ENCODE measurements around the gene TSPAN5. TPM values are rescaled to one million over a fixed set of nuclear protein-coding genes. Genes with fewer than 3 reads are reported as not detected.
"Not testable (repeated sequence)": the region's sequence is repeated elsewhere in the genome, so short reads cannot be mapped to it uniquely, and the experiment has no call there.

Gene TSPAN5
- total RNA-seq, result 1 to 10 TPM; 1.8 to 2.0 TPM

DNA sequence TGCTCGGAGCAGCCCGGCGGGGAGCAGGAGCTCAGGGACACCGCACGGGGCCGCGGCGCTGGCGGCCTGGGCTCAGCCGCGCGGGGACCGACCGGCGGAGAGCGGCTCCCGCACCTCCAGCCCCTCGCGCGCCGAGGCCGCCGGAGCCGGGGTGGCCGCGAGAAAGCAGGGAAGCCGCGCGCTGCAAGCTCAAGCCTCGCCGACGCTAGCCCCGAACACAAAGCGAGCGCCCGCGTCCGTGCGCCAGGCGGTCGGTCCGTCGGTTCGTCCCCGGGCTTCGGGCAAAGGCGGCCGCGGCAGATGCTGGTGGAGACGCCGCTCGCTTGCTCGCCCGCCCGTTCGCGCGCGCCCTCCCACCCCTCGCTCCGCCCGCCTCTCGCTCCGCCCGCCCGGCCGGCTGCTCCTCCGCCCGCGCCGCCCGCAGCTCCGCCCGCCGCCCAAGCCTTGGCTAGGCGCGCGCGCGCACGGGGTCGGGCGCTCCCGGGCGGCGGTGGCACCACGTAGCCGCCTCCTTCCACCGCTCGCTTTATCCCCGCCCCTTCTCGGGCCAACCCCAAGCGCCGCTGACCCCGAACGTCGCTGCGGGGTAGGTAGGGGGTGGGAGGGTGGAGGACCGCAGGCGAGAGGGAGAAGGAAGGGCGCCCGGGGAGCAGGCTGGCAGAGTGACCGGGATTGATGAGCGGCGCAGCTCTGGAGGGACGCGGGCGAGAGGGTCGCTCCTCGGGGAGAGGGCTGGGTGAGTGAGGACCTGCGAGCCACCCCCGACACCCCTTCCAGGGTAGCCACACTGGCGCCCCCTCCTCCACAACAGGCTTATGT lies at the start of gene TSPAN5:
Gene TSPAN5, minus strand, starts transcription at position 325 of the 819 bp plus-strand sequence.
- intact Hi-C loops (cut with DNase I), result no loop called here
- no peaks in the 10 kb centered on the region for H3K9me3 ChIP-seq
- H3K27ac ChIP-seq, result peak within 1 kb of the TSS in 1 of 4 donors; percentile 17
- H3K36me3 ChIP-seq (replicated peaks in 1 of 2; ENCODE audit: insufficient read depth in 1 of 2, low read depth in 2 of 2), result no peaks in the 10 kb centered on the region
- peak; percentile 91 for ATAC-seq
- no peaks in the 10 kb centered on the region for H3K27me3 ChIP-seq
- 0% methylated on average over 27 to 102 of the region's 113 CpGs for WGBS, 2 donors
- peak within 1 kb of the TSS; percentile 45 to 49 for H3K4me3 ChIP-seq
- TF ChIP-seq, protein P1, sequence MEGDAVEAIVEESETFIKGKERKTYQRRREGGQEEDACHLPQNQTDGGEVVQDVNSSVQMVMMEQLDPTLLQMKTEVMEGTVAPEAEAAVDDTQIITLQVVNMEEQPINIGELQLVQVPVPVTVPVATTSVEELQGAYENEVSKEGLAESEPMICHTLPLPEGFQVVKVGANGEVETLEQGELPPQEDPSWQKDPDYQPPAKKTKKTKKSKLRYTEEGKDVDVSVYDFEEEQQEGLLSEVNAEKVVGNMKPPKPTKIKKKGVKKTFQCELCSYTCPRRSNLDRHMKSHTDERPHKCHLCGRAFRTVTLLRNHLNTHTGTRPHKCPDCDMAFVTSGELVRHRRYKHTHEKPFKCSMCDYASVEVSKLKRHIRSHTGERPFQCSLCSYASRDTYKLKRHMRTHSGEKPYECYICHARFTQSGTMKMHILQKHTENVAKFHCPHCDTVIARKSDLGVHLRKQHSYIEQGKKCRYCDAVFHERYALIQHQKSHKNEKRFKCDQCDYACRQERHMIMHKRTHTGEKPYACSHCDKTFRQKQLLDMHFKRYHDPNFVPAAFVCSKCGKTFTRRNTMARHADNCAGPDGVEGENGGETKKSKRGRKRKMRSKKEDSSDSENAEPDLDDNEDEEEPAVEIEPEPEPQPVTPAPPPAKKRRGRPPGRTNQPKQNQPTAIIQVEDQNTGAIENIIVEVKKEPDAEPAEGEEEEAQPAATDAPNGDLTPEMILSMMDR (IDR thresholded peaks at IDR 0.05), result no peak
- TF ChIP-seq POLR2A (IDR thresholded peaks at IDR 0.05), result peak in 2 of 3 donors; percentile 14 to 34
- H3K4me1 ChIP-seq, result peaks cover 17% of the 10 kb centered on the region
- peak; percentile 71 to 84 (median 74) for DNase-seq

DNA sequence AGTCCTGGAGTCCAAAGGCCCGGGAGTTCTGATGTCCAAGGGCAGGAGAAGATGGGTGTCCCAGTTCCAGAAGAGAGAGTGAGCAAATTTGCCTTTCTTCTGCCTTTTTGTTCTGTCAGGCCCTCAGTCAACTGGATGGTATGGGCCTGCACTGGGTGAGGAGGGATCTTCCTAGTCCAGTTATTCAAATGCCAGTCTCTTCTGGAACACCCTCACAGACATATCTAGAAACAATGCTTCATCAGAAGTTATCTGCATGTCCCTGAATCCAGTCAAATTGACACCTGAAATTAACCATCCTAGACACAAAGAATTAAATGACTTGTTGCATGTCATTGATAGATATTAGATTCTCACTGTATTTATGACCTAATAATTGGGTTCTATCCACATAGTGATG lies 48.5 kb upstream of the TSPAN5 start:
- DNase-seq (no peak), ATAC-seq (no peak)
- Histone ChIP-seq H3K4me1 (no peaks in the 10 kb centered on the region), H3K4me3 (no peak overlapping the region), H3K9me3 (no peaks in the 10 kb centered on the region), H3K27me3 (no peaks in the 10 kb centered on the region), H3K36me3 (replicated peaks in 1 of 2; ENCODE audit: insufficient read depth in 1 of 2, low read depth in 2 of 2) (no peaks in the 10 kb centered on the region), H3K27ac (no peak overlapping the region)
- WGBS, 2 donors, result 80 to 81% methylated on average over 1 of the region's 1 CpG
- intact Hi-C loops (cut with DNase I), result no loop called here
- TF ChIP-seq POLR2A (IDR thresholded peaks at IDR 0.05), result no peak
- TF ChIP-seq, protein P1 (IDR thresholded peaks at IDR 0.05), result no peak

DNA sequence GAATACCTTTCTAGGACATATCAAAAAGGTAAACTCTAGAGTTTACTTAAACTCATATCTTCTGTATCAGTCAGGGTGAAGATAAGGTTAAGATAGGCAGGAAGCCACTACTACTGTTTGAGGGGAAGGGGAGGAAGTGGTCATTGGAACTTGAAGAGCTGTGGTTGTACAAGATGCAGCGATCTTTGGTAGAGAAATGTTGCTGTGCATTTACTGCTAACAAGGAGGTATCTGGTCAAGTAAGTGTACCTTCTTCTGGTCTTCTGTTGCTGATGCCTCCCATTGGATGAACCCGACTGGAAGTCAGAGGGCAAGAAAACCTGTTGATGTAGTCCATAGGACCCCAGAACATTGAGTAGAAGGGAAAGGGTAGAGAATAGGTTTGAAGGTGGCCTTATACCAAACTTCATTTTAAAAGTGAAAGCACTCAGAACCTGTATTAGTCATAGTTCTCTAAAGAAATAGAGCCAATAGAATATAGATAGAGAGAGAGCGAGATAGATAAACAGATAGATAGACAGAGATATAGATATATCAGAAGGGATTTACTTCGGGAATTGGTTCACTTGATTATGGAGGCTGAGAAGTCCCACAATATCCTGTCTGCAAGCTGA lies 47.9 kb upstream of the TSPAN5 start:
- Histone ChIP-seq H3K4me1 (no peaks in the 10 kb centered on the region), H3K27me3 (no peaks in the 10 kb centered on the region), H3K4me3 (no peak overlapping the region), H3K27ac (no peak overlapping the region), H3K36me3 (replicated peaks in 1 of 2; ENCODE audit: insufficient read depth in 1 of 2, low read depth in 2 of 2) (no peaks in the 10 kb centered on the region), H3K9me3 (no peaks in the 10 kb centered on the region)
- DNase-seq, result no peak
- intact Hi-C loops (cut with DNase I), result no loop called here
- no peak for TF ChIP-seq POLR2A (IDR thresholded peaks at IDR 0.05)
- TF ChIP-seq, protein P1 (IDR thresholded peaks at IDR 0.05), result no peak
- no peak for ATAC-seq
- 61 to 79% methylated on average over 4 of the region's 4 CpGs for WGBS, 2 donors

DNA sequence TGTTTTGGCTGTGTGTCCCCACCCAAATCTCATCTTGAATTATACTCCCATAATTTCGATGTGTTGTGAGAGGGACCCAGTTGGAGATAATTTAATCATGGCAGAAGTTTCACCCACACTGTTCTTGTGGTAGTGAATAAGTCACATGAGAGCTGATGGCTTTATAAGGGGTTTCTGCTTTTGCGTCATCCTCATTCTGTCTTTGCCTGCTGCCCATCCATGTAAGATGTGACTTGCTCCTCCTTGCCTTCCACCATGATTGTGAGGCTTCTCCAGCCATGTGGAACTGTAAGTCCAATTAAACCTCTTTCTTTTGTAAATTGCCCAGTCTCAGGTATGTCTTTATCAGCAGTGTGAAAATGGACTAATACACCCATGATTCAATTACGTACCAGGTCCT lies 47.2 kb upstream of the TSPAN5 start:
- H3K4me3 ChIP-seq; ATAC-seq; H3K9me3 ChIP-seq; DNase-seq; H3K27ac ChIP-seq; H3K4me1 ChIP-seq; intact Hi-C loops (cut with DNase I); H3K36me3 ChIP-seq (replicated peaks in 1 of 2; ENCODE audit: insufficient read depth in 1 of 2, low read depth in 2 of 2); H3K27me3 ChIP-seq: not testable (repeated sequence)
- WGBS, 2 donors, result 83% methylated on average over 3 of the region's 3 CpGs

DNA sequence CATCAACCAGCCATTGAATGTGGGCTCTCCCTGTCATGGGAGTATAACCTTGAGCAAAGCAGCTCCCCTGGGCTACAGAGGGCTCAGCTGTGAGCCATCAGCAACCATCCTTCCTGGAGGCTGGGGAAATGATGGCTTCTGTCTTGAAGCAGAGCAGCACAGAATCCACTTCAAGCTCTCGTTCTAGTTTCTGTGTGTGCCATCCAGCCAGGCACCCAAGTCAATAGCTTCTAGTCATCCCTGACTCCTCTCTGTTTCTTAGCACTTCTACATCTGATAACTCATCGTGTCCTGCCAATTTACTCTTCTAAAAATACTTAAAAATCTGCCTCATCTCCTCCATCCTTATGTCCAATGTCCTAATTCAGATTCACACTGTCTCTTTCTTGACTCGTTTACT lies 42.2 kb upstream of the TSPAN5 start:
- no peaks in the 10 kb centered on the region for H3K36me3 ChIP-seq (replicated peaks in 1 of 2; ENCODE audit: insufficient read depth in 1 of 2, low read depth in 2 of 2)
- no peak for TF ChIP-seq POLR2A (IDR thresholded peaks at IDR 0.05)
- TF ChIP-seq, protein P1 (IDR thresholded peaks at IDR 0.05), result no peak
- H3K27me3 ChIP-seq, result no peaks in the 10 kb centered on the region
- H3K4me1 ChIP-seq, result no peaks in the 10 kb centered on the region
- H3K9me3 ChIP-seq, result no peaks in the 10 kb centered on the region
- 69 to 70% methylated on average over 3 of the region's 3 CpGs for WGBS, 2 donors
- H3K27ac ChIP-seq, result no peak overlapping the region
- no peak for DNase-seq
- intact Hi-C loops (cut with DNase I), result no loop called here
- no peak overlapping the region for H3K4me3 ChIP-seq
- ATAC-seq, result no peak
